Vagina (tissue), 2 donors: ENCODE measurements around the gene ANGPTL5. TPM values are rescaled to one million over a fixed set of nuclear protein-coding genes. Genes with fewer than 3 reads are reported as not detected.

Source experiments
- DNase-seq, 2 donors: peaks; one replicate each; pipeline ENCODE4 v3.0.0-alpha.2; 2017; ENCODE audit errors: extremely low spot score in 2 of 2
- H3K27ac ChIP-seq: fragments of 200-600 bp; sonication (generic); one replicate; pipeline ENCODE4 v1.5.1; 2019
- H3K27me3 ChIP-seq: fragments of 200-600 bp; sonication (generic); one replicate; pipeline ENCODE4 v1.5.1; 2019
- H3K36me3 ChIP-seq, 2 donors: fragments of 200-600 bp; sonication (generic); one replicate each; pipeline ENCODE4 v1.5.1; 2017 to 2019
- H3K4me1 ChIP-seq: fragments of 200-600 bp; sonication (generic); one replicate; pipeline ENCODE4 v1.5.1; 2019
- H3K4me3 ChIP-seq, 2 donors: fragments of 200-600 bp; sonication (generic); 1 replicate in 1 of 2; 2 replicates in 1 of 2; pipeline ENCODE4 v1.5.1; 2016 to 2019
- H3K9me3 ChIP-seq: fragments of 200-600 bp; sonication (generic); one replicate; pipeline ENCODE4 v1.5.1; 2019
- CTCF ChIP-seq, 3 experiments: fragments of 450-650 bp in 2 of 3; fragments of 200-600 bp in 1 of 3; sonication (generic) in 1 of 3; IDR thresholded peaks; one replicate each; pipeline ENCODE4 v1.5.1; 2017 to 2019; ENCODE audit warnings: antibody characterized with exemption in 3 of 3, mild to moderate bottlenecking in 2 of 3, moderate library complexity in 2 of 3
- POLR2A ChIP-seq, 2 donors: fragments of 450-650 bp; IDR thresholded peaks; one replicate each; pipeline ENCODE4 v1.6.1; 2017; ENCODE audit warnings: antibody characterized with exemption in 2 of 2, mild to moderate bottlenecking in 2 of 2, moderate library complexity in 2 of 2
- POLR2AphosphoS5 ChIP-seq, 2 donors: sonication (generic); formaldehyde crosslinking; IDR thresholded peaks; one replicate each; pipeline ENCODE4 v1.9.0; 2017; ENCODE audit warnings: antibody characterized with exemption in 2 of 2, mild to moderate bottlenecking in 2 of 2, low read depth in 1 of 2; ENCODE audit not compliant: insufficient read depth in 1 of 2
- intact Hi-C: fragments of 100-400 bp; cut with DNase I; formaldehyde crosslinking; loops from one replicate; pipeline ENCODE4 v1.15.1; 2023
- total RNA-seq: library from RNA; depleted of rRNA; stranded (reverse); fragments of >200 nt; gene quantifications from one replicate; pipeline ENCODE4 v1.2.3, GENCODE V29; 2016

ANGPTL5 gene
- total RNA-seq, 1 donor from 2014 or later, result not detected

- peak in 2 of 3 experiments; percentile 26 to 38 for TF ChIP-seq CTCF (IDR thresholded peaks at IDR 0.05)
- peak in 1 of 2 donors; percentile 10 for TF ChIP-seq POLR2A (IDR thresholded peaks at IDR 0.05)
- TF ChIP-seq POLR2AphosphoS5 (IDR thresholded peaks at IDR 0.05; ENCODE audit: insufficient read depth in 1 of 2, low read depth in 1 of 2), result peak; percentile 72 to 93
- peaks cover 3% of the 10 kb centered on the region for H3K4me1 ChIP-seq
- H3K4me3 ChIP-seq, result peak within 1 kb of the TSS; percentile 68 to 70
- no peaks in the 10 kb centered on the region for H3K36me3 ChIP-seq
- no peaks in the 10 kb centered on the region for H3K27me3 ChIP-seq
- intact Hi-C loops, result no loop called here
- peak in 1 of 2 donors; percentile 97 for DNase-seq
- H3K9me3 ChIP-seq, result no peaks in the 10 kb centered on the region
- peak within 1 kb of the TSS; percentile 88 for H3K27ac ChIP-seq
Measured at GRCh38 chr11:101914738-101915426, 1.4 kb downstream of the ANGPTL5 start, which contains the start of gene CEP126. TSS of gene CEP126 (plus strand) at chr11:101915010. CDS start at chr11:101915285, 275 bp downstream.

- Histone ChIP-seq H3K36me3 (no peaks in the 10 kb centered on the region), H3K4me3 (peak overlapping the region; percentile 68 to 70), H3K27ac (peak overlapping the region; percentile 88), H3K4me1 (peaks cover 5% of the 10 kb centered on the region), H3K27me3 (no peaks in the 10 kb centered on the region), H3K9me3 (no peaks in the 10 kb centered on the region)
- intact Hi-C loops, result no loop called here
- TF ChIP-seq POLR2AphosphoS5 (IDR thresholded peaks at IDR 0.05; ENCODE audit: insufficient read depth in 1 of 2, low read depth in 1 of 2) (no peak), POLR2A (IDR thresholded peaks at IDR 0.05) (no peak), CTCF (IDR thresholded peaks at IDR 0.05) (no peak)
- DNase-seq, result no peak
Measured at GRCh38 chr11:101914341-101914737, 2.0 kb downstream of the ANGPTL5 start.

GRCh38 chr11:101913656-101914055 is 2.7 kb downstream of the ANGPTL5 start:
- Histone ChIP-seq H3K27ac (peak overlapping the region; percentile 88), H3K4me1 (peaks cover 5% of the 10 kb centered on the region), H3K27me3 (no peaks in the 10 kb centered on the region), H3K36me3 (no peaks in the 10 kb centered on the region), H3K4me3 (peak overlapping the region in 1 of 2 donors; percentile 70), H3K9me3 (no peaks in the 10 kb centered on the region)
- no peak for DNase-seq
- no peak for TF ChIP-seq POLR2A (IDR thresholded peaks at IDR 0.05)
- TF ChIP-seq POLR2AphosphoS5 (IDR thresholded peaks at IDR 0.05; ENCODE audit: insufficient read depth in 1 of 2, low read depth in 1 of 2), result no peak
- no peak for TF ChIP-seq CTCF (IDR thresholded peaks at IDR 0.05)
- intact Hi-C loops, result no loop called here

- DNase-seq, result no peak
- Histone ChIP-seq H3K4me3 (no peak overlapping the region), H3K4me1 (peaks cover 5% of the 10 kb centered on the region), H3K36me3 (no peaks in the 10 kb centered on the region), H3K9me3 (no peaks in the 10 kb centered on the region), H3K27ac (peak overlapping the region; percentile 88), H3K27me3 (no peaks in the 10 kb centered on the region)
- intact Hi-C loops, result no loop called here
- TF ChIP-seq POLR2A (IDR thresholded peaks at IDR 0.05), result no peak
- no peak for TF ChIP-seq CTCF (IDR thresholded peaks at IDR 0.05)
- TF ChIP-seq POLR2AphosphoS5 (IDR thresholded peaks at IDR 0.05; ENCODE audit: insufficient read depth in 1 of 2, low read depth in 1 of 2), result no peak
Measured at GRCh38 chr11:101912823-101913284, 3.5 kb downstream of the ANGPTL5 start.

- Histone ChIP-seq H3K4me1 (peaks cover 5% of the 10 kb centered on the region), H3K36me3 (no peaks in the 10 kb centered on the region), H3K9me3 (no peaks in the 10 kb centered on the region), H3K27me3 (no peaks in the 10 kb centered on the region), H3K4me3 (no peak overlapping the region), H3K27ac (peak overlapping the region; percentile 65)
- TF ChIP-seq CTCF (IDR thresholded peaks at IDR 0.05), result no peak
- no peak for TF ChIP-seq POLR2A (IDR thresholded peaks at IDR 0.05)
- no peak for TF ChIP-seq POLR2AphosphoS5 (IDR thresholded peaks at IDR 0.05; ENCODE audit: insufficient read depth in 1 of 2, low read depth in 1 of 2)
- no peak for DNase-seq
- intact Hi-C loops, result no loop called here
Measured at GRCh38 chr11:101909087-101909486, 7.2 kb downstream of the ANGPTL5 start.
